Measurements from ENCODE around the gene SIGLEC12.

DNA sequence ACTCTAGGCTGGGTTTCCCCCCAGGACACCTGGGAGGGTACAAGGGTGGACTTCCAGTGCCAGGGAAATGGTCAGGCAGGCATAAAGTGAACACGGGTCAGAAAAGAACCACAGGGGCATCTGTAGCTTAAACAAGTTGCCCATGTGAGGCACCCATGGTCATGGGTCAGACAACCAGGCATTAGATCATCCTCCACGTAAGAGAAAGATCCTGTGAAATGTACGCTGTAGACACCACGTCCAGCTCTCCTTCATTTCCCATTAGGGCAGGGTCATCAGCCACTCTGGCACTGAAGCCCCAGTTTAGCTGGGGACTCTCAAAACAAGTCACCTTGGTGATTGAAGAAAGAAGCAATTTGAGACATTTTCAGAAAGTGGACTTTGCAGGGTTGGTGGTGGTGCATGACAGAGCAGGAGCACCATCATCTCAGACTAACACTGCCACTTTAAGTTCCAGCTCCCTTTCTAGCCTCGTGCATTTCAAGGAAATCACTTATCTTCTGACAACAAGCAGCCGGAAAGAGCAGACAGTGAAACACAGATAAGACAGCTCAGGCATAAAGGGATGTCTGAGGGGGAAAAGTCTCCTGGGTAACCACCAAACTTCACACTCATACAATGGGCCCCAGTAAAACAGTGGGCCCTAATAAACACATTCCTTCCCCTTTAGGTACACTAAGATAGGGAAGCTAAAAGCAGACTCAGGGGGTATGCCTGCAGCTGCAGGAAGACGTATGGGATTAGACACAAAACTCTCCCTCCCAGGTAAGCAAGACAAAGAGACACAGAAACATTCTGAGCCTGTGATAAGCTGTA, 46.0 kb upstream of the SIGLEC12 start:
- TF ChIP-seq, protein P1, sequence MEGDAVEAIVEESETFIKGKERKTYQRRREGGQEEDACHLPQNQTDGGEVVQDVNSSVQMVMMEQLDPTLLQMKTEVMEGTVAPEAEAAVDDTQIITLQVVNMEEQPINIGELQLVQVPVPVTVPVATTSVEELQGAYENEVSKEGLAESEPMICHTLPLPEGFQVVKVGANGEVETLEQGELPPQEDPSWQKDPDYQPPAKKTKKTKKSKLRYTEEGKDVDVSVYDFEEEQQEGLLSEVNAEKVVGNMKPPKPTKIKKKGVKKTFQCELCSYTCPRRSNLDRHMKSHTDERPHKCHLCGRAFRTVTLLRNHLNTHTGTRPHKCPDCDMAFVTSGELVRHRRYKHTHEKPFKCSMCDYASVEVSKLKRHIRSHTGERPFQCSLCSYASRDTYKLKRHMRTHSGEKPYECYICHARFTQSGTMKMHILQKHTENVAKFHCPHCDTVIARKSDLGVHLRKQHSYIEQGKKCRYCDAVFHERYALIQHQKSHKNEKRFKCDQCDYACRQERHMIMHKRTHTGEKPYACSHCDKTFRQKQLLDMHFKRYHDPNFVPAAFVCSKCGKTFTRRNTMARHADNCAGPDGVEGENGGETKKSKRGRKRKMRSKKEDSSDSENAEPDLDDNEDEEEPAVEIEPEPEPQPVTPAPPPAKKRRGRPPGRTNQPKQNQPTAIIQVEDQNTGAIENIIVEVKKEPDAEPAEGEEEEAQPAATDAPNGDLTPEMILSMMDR (IDR thresholded peaks at IDR 0.05; ENCODE audit: low read length) = no peak
- TF ChIP-seq EZH2 (IDR thresholded peaks at IDR 0.05; ENCODE audit: borderline replicate concordance, low read length) = no peak
